HepG2 (cell line): ENCODE measurements around the gene RNF208. TPM values are rescaled to one million over a fixed set of nuclear protein-coding genes. Genes with fewer than 3 reads are reported as not detected.

Experiments used
- CCDC6 ChIP-seq: sonication (generic); formaldehyde crosslinking; IDR thresholded peaks from 2 replicates; pipeline ENCODE4 v1.8.1; 2022; ENCODE audit warnings: mild to moderate bottlenecking, missing genetic modification reagents, moderate library complexity
- HNRNPH1 ChIP-seq: fragments of 200-400 bp; formaldehyde crosslinking; optimal IDR thresholded peaks from 2 replicates; pipeline ENCODE3; 2017; ENCODE audit warnings: mild to moderate bottlenecking, low read depth, low read length
- IRF2 ChIP-seq: IDR thresholded peaks from 2 replicates; pipeline ENCODE4 v1.6.1; 2018; ENCODE audit warnings: missing genetic modification reagents, missing compliant biosample characterization
- LCORL ChIP-seq, 2 experiments: fragments of 450-650 bp in 1 of 2; sonication (generic) in 1 of 2; formaldehyde crosslinking in 1 of 2; IDR thresholded peaks; 2 replicates each; pipeline versions ENCODE4 v1.5.0 to v1.6.1; 2017 to 2020; ENCODE audit warnings: antibody characterized with exemption in 1 of 2, missing genetic modification reagents in 1 of 2
- RBAK ChIP-seq: sonication (generic); formaldehyde crosslinking; IDR thresholded peaks from 2 replicates; pipeline ENCODE4 v1.5.1; 2020; ENCODE audit warnings: mild to moderate bottlenecking, missing genetic modification reagents
- RBM39 ChIP-seq: fragments of 200-400 bp; formaldehyde crosslinking; IDR thresholded peaks from one replicate; pipeline ENCODE4 v1.6.1; 2018; ENCODE audit warnings: antibody characterized with exemption, mild to moderate bottlenecking, low read depth, low read length; ENCODE audit not compliant: poor library complexity, severe bottlenecking
- RFX3 ChIP-seq: IDR thresholded peaks from 2 replicates; pipeline ENCODE4 v1.6.1; 2016; ENCODE audit warnings: missing biosample characterization, missing genetic modification reagents
- SCMH1 ChIP-seq: sonication (generic); formaldehyde crosslinking; IDR thresholded peaks from 2 replicates; pipeline ENCODE4 v1.9.0; 2021; ENCODE audit warnings: missing genetic modification reagents, mild to moderate bottlenecking, borderline replicate concordance
- SNRNP70 ChIP-seq: fragments of 200-400 bp; formaldehyde crosslinking; IDR thresholded peaks from 2 replicates; pipeline ENCODE4 v1.6.1; 2017; ENCODE audit warnings: mild to moderate bottlenecking, low read depth, low read length, moderate library complexity
- SRSF4 ChIP-seq: fragments of 200-400 bp; formaldehyde crosslinking; IDR thresholded peaks from one replicate; pipeline ENCODE4 v1.6.1; 2018; ENCODE audit warnings: mild to moderate bottlenecking, low read depth, low read length, moderate library complexity; ENCODE audit not compliant: poor library complexity, severe bottlenecking
- ZNF335 ChIP-seq: sonication (generic); formaldehyde crosslinking; IDR thresholded peaks from 2 replicates; pipeline ENCODE4 v1.4.0; 2020; ENCODE audit warnings: missing genetic modification reagents
- ZNF350 ChIP-seq: sonication (generic); formaldehyde crosslinking; IDR thresholded peaks from 2 replicates; pipeline ENCODE4 v1.4.0; 2020; ENCODE audit warnings: mild to moderate bottlenecking, low read depth, missing genetic modification reagents, borderline replicate concordance
- ZNF678 ChIP-seq: sonication (generic); formaldehyde crosslinking; IDR thresholded peaks from 2 replicates; pipeline ENCODE4 v1.4.0; 2020; ENCODE audit warnings: mild to moderate bottlenecking, missing genetic modification reagents
- ZNF879 ChIP-seq: sonication (generic); formaldehyde crosslinking; IDR thresholded peaks from 2 replicates; pipeline ENCODE4 v1.8.1; 2023; ENCODE audit warnings: missing genetic modification reagents
- polyA plus RNA-seq, 8 experiments: library from polyadenylated mRNA; depleted of rRNA in 3 of 8; stranded (reverse) in 7 of 8; unstranded in 1 of 8; fragments of >200 nt; fragmentation: Illumina TruSeq in 4 of 8; extraction: Trizol in 4 of 8; gene quantifications; 2 replicates each; pipeline versions ENCODE4 v1.2.1 to v1.2.3, GENCODE V29; 2011 to 2016; ENCODE audit warnings: low read depth in 4 of 8, missing spikeins in 1 of 8, mixed read lengths in 1 of 8; ENCODE audit not compliant: insufficient read depth in 1 of 8
- total RNA-seq, 5 experiments: library from RNA; depleted of rRNA; stranded (reverse); fragments of >200 nt; fragmentation: Illumina TruSeq; extraction: Trizol; gene quantifications; 2 replicates each; pipeline ENCODE4 v1.2.3, GENCODE V29; 2016; ENCODE audit warnings: low read depth in 1 of 5
- TF ChIP-seq, protein P1 (sequence below): sonication (generic); formaldehyde crosslinking; IDR thresholded peaks from 2 replicates; pipeline ENCODE4 v1.4.0; 2020; ENCODE audit warnings: low read depth, missing genetic modification reagents
- TF ChIP-seq, protein P2 (sequence below): sonication (generic); formaldehyde crosslinking; IDR thresholded peaks from 2 replicates; pipeline ENCODE4 v1.5.0; 2020; ENCODE audit warnings: missing genetic modification reagents, mild to moderate bottlenecking, borderline replicate concordance
- TF ChIP-seq, protein P3 (sequence below): sonication (generic); formaldehyde crosslinking; IDR thresholded peaks from 2 replicates; pipeline ENCODE4 v1.4.0; 2020; ENCODE audit warnings: missing genetic modification reagents
- TF ChIP-seq, protein P4 (sequence below): sonication (generic); formaldehyde crosslinking; IDR thresholded peaks from 2 replicates; pipeline ENCODE4 v1.8.1; 2023; ENCODE audit warnings: missing genetic modification reagents, mild to moderate bottlenecking, borderline replicate concordance
- TF ChIP-seq, protein P5 (sequence below): sonication (generic); formaldehyde crosslinking; IDR thresholded peaks from 2 replicates; pipeline ENCODE4 v1.5.0; 2020; ENCODE audit warnings: mild to moderate bottlenecking, missing genetic modification reagents

RNF208 gene
- total and polyA plus RNA-seq, 2 of the 13 experiments (the other 11 are each of a cell fraction or from before 2014, with no cell fraction given): 1.6 to 2.1 TPM

DNA sequence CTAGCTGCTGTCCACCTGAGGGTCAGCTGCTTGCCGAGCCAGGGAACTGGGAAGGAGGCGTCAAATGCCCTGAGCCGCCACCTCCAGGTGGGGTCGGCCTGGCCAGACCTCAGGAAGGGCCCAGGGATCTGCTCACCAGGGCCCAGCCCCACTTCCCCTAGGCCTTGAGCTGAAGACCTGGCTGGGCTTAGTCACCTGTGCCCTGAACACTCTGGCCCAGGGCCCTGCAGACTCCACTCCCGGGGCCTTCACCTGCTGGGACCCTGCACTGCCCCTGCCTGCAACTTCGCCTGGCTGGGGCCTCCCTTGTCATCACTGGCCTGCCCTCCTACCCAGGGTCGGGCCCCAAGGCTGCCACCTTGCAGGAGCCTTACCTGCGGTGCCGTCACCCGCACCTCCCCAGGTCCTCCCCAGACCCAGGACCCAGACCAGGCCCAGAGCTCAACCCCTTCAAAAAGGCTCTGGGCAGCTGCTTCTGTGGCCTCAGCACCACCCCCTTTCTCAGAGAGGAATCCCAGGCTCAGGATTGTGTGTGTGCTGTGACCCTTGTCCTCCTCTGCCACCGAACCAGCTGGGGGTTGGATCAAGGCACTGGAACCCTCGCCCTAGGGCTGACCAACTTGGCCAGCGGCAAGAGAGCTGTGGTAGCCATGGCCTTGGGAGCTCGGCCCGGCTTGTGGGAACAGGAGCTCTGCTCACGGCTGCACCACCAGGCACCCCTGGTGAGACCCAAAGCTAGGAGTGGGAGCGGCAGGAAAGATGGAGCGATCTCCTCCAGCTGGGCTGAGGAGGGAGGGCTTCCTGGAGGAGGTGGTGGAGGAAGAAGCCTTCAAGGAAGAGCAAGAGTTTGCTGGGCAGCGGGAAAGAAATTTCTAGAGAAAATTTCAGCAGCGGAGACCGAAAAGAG is 31.9 kb upstream of the RNF208 start (continued):
- TF ChIP-seq, protein P1, sequence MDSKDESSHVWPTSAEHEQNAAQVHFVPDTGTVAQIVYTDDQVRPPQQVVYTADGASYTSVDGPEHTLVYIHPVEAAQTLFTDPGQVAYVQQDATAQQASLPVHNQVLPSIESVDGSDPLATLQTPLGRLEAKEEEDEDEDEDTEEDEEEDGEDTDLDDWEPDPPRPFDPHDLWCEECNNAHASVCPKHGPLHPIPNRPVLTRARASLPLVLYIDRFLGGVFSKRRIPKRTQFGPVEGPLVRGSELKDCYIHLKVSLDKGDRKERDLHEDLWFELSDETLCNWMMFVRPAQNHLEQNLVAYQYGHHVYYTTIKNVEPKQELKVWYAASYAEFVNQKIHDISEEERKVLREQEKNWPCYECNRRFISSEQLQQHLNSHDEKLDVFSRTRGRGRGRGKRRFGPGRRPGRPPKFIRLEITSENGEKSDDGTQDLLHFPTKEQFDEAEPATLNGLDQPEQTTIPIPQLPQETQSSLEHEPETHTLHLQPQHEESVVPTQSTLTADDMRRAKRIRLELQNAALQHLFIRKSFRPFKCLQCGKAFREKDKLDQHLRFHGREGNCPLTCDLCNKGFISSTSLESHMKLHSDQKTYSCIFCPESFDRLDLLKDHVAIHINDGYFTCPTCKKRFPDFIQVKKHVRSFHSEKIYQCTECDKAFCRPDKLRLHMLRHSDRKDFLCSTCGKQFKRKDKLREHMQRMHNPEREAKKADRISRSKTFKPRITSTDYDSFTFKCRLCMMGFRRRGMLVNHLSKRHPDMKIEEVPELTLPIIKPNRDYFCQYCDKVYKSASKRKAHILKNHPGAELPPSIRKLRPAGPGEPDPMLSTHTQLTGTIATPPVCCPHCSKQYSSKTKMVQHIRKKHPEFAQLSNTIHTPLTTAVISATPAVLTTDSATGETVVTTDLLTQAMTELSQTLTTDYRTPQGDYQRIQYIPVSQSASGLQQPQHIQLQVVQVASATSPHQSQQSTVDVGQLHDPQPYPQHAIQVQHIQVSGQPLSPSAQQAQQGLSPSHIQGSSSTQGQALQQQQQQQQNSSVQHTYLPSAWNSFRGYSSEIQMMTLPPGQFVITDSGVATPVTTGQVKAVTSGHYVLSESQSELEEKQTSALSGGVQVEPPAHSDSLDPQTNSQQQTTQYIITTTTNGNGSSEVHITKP: 0 out of 2 replicates have a peak, but pooled peaks have one; percentile 43
- TF ChIP-seq, protein P2, sequence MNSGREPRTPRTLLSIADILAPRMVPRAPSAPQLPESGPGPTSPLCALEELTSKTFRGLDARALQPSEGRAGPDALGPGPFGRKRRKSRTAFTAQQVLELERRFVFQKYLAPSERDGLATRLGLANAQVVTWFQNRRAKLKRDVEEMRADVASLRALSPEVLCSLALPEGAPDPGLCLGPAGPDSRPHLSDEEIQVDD (CRISPR knock-in tag): no peak
- no peak for TF ChIP-seq HNRNPH1
- TF ChIP-seq ZNF678 (CRISPR knock-in tag): no peak
- no peak for TF ChIP-seq ZNF335 (CRISPR knock-in tag)
- TF ChIP-seq CCDC6 (CRISPR knock-in tag): no peak; the same call in 1 of the 2 replicates
- no peak for TF ChIP-seq RBM39
- TF ChIP-seq, protein P3, sequence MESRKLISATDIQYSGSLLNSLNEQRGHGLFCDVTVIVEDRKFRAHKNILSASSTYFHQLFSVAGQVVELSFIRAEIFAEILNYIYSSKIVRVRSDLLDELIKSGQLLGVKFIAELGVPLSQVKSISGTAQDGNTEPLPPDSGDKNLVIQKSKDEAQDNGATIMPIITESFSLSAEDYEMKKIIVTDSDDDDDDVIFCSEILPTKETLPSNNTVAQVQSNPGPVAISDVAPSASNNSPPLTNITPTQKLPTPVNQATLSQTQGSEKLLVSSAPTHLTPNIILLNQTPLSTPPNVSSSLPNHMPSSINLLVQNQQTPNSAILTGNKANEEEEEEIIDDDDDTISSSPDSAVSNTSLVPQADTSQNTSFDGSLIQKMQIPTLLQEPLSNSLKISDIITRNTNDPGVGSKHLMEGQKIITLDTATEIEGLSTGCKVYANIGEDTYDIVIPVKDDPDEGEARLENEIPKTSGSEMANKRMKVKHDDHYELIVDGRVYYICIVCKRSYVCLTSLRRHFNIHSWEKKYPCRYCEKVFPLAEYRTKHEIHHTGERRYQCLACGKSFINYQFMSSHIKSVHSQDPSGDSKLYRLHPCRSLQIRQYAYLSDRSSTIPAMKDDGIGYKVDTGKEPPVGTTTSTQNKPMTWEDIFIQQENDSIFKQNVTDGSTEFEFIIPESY (CRISPR knock-in tag): peak; percentile 44; the same call in 1 of the 2 replicates
- no peak for TF ChIP-seq SRSF4
- TF ChIP-seq, protein P4, sequence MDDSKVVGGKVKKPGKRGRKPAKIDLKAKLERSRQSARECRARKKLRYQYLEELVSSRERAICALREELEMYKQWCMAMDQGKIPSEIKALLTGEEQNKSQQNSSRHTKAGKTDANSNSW (CRISPR knock-in tag): no peak
- no peak for TF ChIP-seq ZNF879 (CRISPR knock-in tag)
- TF ChIP-seq IRF2 (CRISPR knock-in tag): no peak
- no peak for TF ChIP-seq RFX3
- no peak for TF ChIP-seq SCMH1 (CRISPR knock-in tag)
- TF ChIP-seq, protein P5, sequence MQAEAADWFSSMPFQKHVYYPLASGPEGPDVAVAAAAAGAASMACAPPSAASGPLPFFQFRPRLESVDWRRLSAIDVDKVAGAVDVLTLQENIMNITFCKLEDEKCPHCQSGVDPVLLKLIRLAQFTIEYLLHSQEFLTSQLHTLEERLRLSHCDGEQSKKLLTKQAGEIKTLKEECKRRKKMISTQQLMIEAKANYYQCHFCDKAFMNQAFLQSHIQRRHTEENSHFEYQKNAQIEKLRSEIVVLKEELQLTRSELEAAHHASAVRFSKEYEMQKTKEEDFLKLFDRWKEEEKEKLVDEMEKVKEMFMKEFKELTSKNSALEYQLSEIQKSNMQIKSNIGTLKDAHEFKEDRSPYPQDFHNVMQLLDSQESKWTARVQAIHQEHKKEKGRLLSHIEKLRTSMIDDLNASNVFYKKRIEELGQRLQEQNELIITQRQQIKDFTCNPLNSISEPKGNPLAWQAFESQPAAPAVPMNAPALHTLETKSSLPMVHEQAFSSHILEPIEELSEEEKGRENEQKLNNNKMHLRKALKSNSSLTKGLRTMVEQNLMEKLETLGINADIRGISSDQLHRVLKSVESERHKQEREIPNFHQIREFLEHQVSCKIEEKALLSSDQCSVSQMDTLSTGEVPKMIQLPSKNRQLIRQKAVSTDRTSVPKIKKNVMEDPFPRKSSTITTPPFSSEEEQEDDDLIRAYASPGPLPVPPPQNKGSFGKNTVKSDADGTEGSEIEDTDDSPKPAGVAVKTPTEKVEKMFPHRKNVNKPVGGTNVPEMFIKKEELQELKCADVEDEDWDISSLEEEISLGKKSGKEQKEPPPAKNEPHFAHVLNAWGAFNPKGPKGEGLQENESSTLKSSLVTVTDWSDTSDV (CRISPR knock-in tag): no peak
- no peak for TF ChIP-seq LCORL (IDR thresholded peaks at IDR 0.05)
- TF ChIP-seq LCORL (CRISPR knock-in tag; IDR thresholded peaks at IDR 0.05): no peak; the same call in 1 of the 2 replicates
- TF ChIP-seq ZNF350 (CRISPR knock-in tag): peak; percentile 47; the same call in 1 of the 2 replicates
- TF ChIP-seq SNRNP70: no peak
- no peak for TF ChIP-seq RBAK (CRISPR knock-in tag)
